Natural killer cell treated with Interleukin-12 subunit alpha and Interleukin-12 subunit beta and Interleukin-15 and Interleukin-18, amount 100 ng/mL, for 72 hours (primary cell): ENCODE data around the gene ELOF1. TPM values are rescaled to one million over a fixed set of nuclear protein-coding genes. Genes with fewer than 3 reads are reported as not detected.

Experiments used
- ATAC-seq, 2 donors: fragments of 150-1000 bp; cut with Tn5 transposase in 1 of 2; sonication (Bioruptor Pico), chemical (Tn5 transposase) in 1 of 2; 2 replicates each; pipeline ENCODE4 v1.10.0; 2021
- DNase-seq: peaks from one replicate; pipeline ENCODE4 v3.0.0; 2022; ENCODE audit warnings: low spot score
- H3K27ac Mint-ChIP-seq, 2 donors: 1 replicate in 1 of 2; 2 replicates in 1 of 2; pipeline ENCODE4 v1.8.0; 2022; ENCODE audit warnings: mixed read lengths in 2 of 2, mild to moderate bottlenecking in 1 of 2, moderate library complexity in 1 of 2
- H3K27me3 Mint-ChIP-seq, 2 donors: 1 replicate in 1 of 2; 2 replicates in 1 of 2; pipeline ENCODE4 v1.8.0; 2022; ENCODE audit warnings: mixed read lengths in 2 of 2
- H3K36me3 Mint-ChIP-seq: one replicate; pipeline ENCODE4 v1.8.0; 2022; ENCODE audit warnings: mixed read lengths
- H3K4me1 Mint-ChIP-seq, 2 donors: 1 replicate in 1 of 2; 2 replicates in 1 of 2; pipeline ENCODE4 v1.8.0; 2022; ENCODE audit warnings: low read depth in 2 of 2, mixed read lengths in 2 of 2, mild to moderate bottlenecking in 1 of 2
- H3K4me3 Mint-ChIP-seq: one replicate; pipeline ENCODE4 v1.8.0; 2022; ENCODE audit warnings: mixed read lengths
- H3K9me3 Mint-ChIP-seq: 2 replicates; pipeline ENCODE4 v1.8.0; 2022; ENCODE audit warnings: mixed read lengths
- total RNA-seq, 2 donors: library from RNA; stranded (reverse); gene quantifications; one replicate each; pipeline ENCODE4 v1.2.3, GENCODE V29; 2022

ELOF1 gene
- total RNA-seq, 2 donors from 2014 or later: 58.3 to 95.1 TPM

DNA sequence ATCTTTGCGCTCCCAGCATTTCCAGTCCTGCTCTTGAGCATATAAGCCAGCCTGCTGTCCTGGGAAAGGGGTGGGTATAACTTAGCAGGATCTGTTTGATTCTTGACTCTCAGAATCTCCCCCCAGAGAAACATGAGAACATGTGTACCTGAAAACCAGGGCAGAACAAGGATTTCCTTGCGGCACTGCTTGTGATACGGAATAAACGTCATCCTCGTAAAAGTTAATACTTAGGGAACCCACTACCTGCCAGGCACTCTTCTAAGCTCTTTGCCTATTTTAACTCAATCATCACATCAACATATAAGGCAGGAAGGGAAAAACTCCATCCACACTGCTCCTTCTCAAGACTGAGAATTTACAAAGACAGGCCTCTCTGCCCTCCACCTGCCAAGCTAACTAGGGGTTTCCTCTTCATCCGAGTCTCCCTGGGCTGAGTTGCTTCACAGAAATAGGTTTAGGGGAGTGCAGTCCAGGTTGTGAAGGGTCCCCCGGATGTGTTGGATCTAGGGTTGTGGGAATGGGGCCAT is 54.5 kb downstream of the ELOF1 start:
- Mint-ChIP-seq H3K27ac (peak overlapping the region; percentile 85 to 89), H3K27me3 (no peaks in the 10 kb centered on the region), H3K4me3 (peak overlapping the region; percentile 91), H3K36me3 (no peaks in the 10 kb centered on the region), H3K9me3 (no peaks in the 10 kb centered on the region), H3K4me1 (peaks cover 19% of the 10 kb centered on the region in 2 donors)
- ATAC-seq: no peak
- no peak for DNase-seq

Other genes starting within 250 kb of the ELOF1 start
- gene RAB3D, start 219.6 kb downstream of the ELOF1 start, total RNA-seq: 10 to 100 TPM; 17.5 to 33.4 TPM
- 10 to 100 TPM; 35.8 to 54.3 TPM for gene TMEM205, start 213.0 kb downstream of the ELOF1 start, total RNA-seq
- gene CCDC159, start 212.7 kb downstream of the ELOF1 start, total RNA-seq: 10 to 100 TPM; 26.5 to 37.8 TPM
- 10 to 100 TPM in 1 of 2 donors, 1 to 10 TPM in 1; 9.4 to 11.3 TPM for gene PLPPR2, start 203.8 kb downstream of the ELOF1 start, total RNA-seq
- 1 to 10 TPM; 1.6 to 3.0 TPM for gene SWSAP1, start 184.6 kb downstream of the ELOF1 start, total RNA-seq
- gene EPOR, start 174.9 kb downstream of the ELOF1 start, total RNA-seq: 1 to 10 TPM; 3.0 to 5.1 TPM
- gene RGL3, start 139.9 kb downstream of the ELOF1 start, total RNA-seq: not detected
- gene ODAD3, start 124.1 kb downstream of the ELOF1 start, total RNA-seq: not detected
- 100 to 1,000 TPM; 303 to 321 TPM for gene PRKCSH, start 123.6 kb downstream of the ELOF1 start, total RNA-seq
- gene ELAVL3, start 78.2 kb downstream of the ELOF1 start, total RNA-seq: under 1 TPM in 1 of 2 donors, not detected in 1; 0.40 TPM
- gene ZNF653, start 53.4 kb downstream of the ELOF1 start, total RNA-seq: 10 to 100 TPM; 23.7 to 23.8 TPM
- gene ECSIT, start 30.1 kb downstream of the ELOF1 start, total RNA-seq: 10 to 100 TPM; 27.0 to 37.3 TPM
- not detected for gene CNN1, start 20.4 kb downstream of the ELOF1 start, total RNA-seq
- 1 to 10 TPM; 3.0 to 3.5 TPM for gene ACP5, start 18.4 kb upstream of the ELOF1 start, total RNA-seq
- 1 to 10 TPM; 5.1 to 6.8 TPM for gene ZNF627, start 38.3 kb upstream of the ELOF1 start, total RNA-seq
- gene ZNF823, start 179.7 kb upstream of the ELOF1 start, total RNA-seq: 1 to 10 TPM; 2.8 to 3.2 TPM
- 10 to 100 TPM in 1 of 2 donors, 1 to 10 TPM in 1; 6.6 to 11.9 TPM for gene ZNF441, start 207.8 kb upstream of the ELOF1 start, total RNA-seq
- 1 to 10 TPM; 1.7 to 1.8 TPM for gene ZNF491, start 239.3 kb upstream of the ELOF1 start, total RNA-seq